Superior temporal gyrus (tissue), 1 donor: ENCODE measurements around the gene SYCE3.

ENCODE experiments used
- DNase-seq: peaks from one replicate; pipeline ENCODE4 v3.0.0-alpha.2; 2016; ENCODE audit errors: extremely low spot score

SYCE3 gene

GRCh38 chr22:50576070-50576469, 13.4 kb upstream of the SYCE3 start:
- no peak for DNase-seq

DNA sequence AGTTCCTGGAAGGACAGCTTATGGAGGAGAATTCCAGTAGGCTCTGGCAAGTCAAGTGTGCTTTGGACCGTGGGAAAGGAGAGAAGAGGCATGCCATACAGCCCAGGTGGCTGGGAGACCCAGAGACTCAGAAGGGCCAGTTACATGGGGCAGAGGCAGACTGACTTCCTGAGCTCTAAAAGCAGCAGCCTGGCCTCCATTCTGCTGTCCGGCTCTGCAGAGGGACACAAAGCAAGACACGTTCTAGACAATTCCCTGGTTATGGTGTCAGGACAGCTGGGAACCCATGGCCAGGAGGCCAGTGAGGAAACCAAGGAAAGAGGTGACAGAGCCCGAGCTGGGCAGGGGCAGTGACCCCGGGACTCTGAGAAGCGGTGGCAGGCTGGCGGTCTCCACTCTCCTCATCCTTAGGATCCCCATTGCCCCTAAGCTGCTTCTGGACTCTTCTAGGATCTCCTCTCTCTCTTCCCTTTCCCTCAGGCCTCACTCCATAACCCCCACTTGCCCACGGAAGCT, 12.8 kb upstream of the SYCE3 start:
- no peak for DNase-seq

DNA sequence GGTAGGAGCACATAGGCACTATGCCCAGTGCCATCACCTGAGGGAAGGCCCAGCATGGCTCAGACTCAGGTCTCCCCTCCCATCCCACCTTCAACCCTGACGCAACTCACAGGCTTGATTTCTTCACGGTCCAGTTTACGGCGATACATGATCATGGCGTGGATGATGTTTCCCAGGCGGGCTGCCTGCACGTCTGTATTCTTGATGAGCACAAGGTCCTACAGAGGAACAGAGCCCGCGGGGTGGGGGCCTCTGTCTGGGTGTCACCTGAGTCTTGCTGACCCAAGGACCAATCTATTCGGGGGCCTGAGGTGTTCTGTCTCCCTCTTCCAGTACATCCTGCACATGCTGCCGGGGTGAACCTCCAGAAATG, 11.7 kb upstream of the SYCE3 start:
- DNase-seq: no peak

- DNase-seq: no peak
Measured at GRCh38 chr22:50573491-50574382, 11.0 kb upstream of the SYCE3 start.

DNA sequence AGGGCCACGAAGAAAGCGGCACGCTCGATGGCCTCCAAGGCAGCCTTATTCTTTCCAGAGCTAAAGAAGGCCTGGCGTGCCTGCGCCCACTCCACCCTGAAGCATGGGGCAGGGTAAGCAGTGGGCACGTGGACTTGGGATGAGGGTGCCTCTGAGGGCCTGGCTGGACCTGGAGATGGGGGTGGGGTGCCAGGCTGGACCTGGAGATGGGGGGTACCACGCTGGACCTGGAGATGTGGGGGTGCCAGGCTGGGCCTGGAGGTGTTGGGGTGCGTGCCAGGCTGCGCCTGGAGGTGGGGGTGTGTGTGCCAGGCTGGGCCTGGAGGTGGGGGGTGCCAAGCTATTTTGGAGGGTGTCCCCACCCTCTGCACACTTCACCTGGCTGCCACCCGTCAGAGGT, 10.2 kb upstream of the SYCE3 start:
- no peak for DNase-seq

GRCh38 chr22:50571264-50572175, 8.8 kb upstream of the SYCE3 start:
- no peak for DNase-seq

DNA sequence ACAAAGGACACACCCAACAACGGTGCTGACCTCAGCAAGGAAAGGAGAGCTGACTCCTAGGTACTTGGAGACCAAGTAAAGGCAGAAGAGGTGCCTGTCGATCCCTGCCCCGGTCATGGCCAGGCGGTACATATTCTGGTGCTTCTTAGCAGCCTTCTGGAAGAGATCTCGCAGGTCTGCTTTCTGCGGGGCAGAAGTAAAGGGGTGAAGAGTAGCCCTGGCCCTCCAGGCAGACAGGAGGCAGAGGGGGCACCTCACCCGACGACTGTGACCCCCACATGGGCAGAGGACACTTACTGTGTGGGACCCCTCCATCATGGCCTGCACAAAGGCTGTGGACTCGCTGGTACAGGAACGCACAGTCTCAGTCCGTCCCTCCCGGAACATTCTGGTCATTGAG, 8.1 kb upstream of the SYCE3 start:
- no peak for DNase-seq

DNA sequence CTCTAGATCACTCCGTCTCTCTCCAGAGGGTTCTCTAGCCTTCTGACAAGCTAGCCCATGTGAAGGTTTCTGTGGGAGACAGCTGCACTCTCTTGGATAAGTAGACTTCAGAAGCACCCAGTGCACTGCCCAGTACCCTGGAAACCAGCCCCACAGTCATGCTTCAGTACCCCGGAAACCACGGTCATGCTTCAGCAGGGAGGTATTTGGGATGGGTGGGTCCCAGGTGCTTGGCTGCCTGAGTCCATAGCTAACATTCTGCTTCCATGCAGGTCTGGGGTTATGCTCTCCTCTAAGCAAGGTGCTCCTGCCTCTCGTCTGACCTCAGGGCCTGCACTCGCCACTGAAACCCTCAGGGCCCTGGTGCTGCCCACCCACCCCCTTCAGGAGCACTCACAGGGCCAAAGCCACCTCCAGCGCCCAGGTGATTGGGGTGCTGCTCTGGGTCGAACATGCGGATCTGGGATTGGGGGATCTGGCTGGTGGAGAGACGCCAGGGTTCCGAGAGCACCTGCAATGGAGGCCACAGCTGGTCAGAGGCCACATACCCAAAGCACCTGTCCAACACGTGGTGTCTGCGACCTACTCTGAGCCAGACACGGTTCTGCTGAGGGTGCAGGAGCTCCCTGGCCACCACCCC, 7.3 kb upstream of the SYCE3 start:
- DNase-seq: no peak

DNA sequence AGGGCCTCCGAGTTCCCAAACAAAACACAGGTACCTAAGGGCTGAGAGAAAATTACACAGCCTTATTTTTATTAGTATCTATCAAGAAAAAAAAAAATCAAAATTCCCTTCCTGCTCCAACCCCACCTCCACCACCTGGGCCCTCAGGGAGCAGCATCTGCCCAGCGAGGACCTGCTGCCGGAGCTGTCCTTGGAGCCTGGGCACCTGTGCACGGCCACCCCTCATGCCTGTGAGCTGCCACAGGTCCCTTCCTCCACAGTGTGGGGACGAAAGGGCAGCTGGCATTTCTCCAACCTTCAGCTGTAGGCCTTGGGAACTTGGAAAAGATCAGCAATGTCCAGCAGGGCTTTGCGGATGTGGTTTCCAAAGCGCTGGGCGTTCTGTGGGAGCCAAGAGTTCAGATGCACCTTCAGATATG, 6.3 kb upstream of the SYCE3 start:
- DNase-seq: no peak

GRCh38 chr22:50568626-50569025, 5.9 kb upstream of the SYCE3 start:
- no peak for DNase-seq

GRCh38 chr22:50567721-50568252, 5.1 kb upstream of the SYCE3 start:
- no peak for DNase-seq

DNA sequence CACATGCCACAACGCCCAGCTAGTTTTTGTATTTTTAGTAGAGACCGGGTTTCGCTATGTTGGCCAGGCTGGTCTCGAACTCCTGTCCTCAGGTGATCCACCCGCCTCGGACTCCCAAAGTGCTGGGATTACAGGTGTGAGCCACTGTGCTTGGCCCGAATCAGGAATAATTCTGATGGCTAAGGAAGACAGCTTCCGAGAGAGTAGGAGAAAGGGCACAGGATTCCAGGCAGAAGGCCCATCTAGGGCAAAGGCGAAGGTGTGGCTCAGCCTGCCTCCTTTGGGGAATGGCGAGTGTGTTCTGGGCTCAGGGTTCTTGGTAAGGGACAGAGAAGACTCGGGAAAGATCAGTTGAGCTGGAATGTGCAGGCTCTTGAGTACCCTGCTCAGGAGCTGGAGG, 1.6 kb upstream of the SYCE3 start:
- DNase-seq: no peak

- peak; percentile 41 for DNase-seq
Measured at GRCh38 chr22:50563413-50564160, 868 bp upstream of the SYCE3 start.

GRCh38 chr22:50561401-50562358, 1.0 kb downstream of the SYCE3 start:
- DNase-seq: no peak

DNA sequence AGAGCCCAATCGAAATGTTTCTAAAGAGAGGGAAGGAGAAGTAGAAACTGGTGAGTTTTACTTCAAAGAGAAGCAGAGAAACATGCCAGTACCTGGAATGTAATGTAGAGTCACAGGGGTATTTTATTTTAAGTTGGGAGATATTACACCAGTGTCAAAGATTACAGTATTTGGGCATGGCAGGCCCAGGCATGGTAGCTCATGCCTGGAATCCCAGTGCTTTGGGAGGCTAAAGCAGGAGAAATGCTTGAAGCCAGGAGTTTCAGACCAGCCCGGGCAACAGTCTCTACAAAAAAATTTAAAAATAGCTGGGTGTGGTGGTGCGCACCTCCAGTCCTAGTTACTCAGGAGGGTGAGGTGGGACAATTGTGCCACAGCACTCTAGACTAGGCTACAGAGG, 2.7 kb downstream of the SYCE3 start:
- no peak for DNase-seq

- no peak for DNase-seq
Measured at GRCh38 chr22:50556703-50557102, 6.0 kb downstream of the SYCE3 start.

GRCh38 chr22:50553310-50553709, 9.4 kb downstream of the SYCE3 start:
- DNase-seq: no peak

GRCh38 chr22:50551160-50551752, 11.5 kb downstream of the SYCE3 start:
- no peak for DNase-seq

GRCh38 chr22:50550395-50550794, 12.3 kb downstream of the SYCE3 start:
- no peak for DNase-seq
